CD14-positive monocyte (primary cell): ENCODE data around the gene C1RL. TPM values are rescaled to one million over a fixed set of nuclear protein-coding genes. Genes with fewer than 3 reads are reported as not detected.

Experiments used
- DNase-seq, 3 donors: peaks; one replicate each; pipeline ENCODE4 v3.0.0-alpha.2; 2011 to 2022
- H2AFZ ChIP-seq: 2 replicates; pipeline ENCODE4 v1.6.0; 2012; ENCODE audit warnings: mild to moderate bottlenecking, low read depth, low read length, inconsistent platforms; ENCODE audit not compliant: insufficient read depth, poor library complexity, severe bottlenecking
- H3K27ac ChIP-seq, 2 donors: 1 replicate in 1 of 2; 2 replicates in 1 of 2; pipeline ENCODE4 v1.5.1; 2012 to 2013; ENCODE audit warnings: low read length in 2 of 2, control low read depth in 1 of 2, inconsistent platforms in 1 of 2, low read depth in 1 of 2, mild to moderate bottlenecking in 1 of 2
- H3K27me3 ChIP-seq, 2 donors: one replicate each; pipeline versions ENCODE4 v1.6.0 to v1.6.1; 2011 to 2013; ENCODE audit warnings: low read length in 2 of 2; ENCODE audit not compliant: control insufficient read depth in 2 of 2, insufficient read depth in 2 of 2
- H3K36me3 ChIP-seq, 2 donors: replicated peaks in 1 of 2; 1 replicate in 1 of 2; 2 replicates in 1 of 2; pipeline versions ENCODE4 v1.5.1 to v1.6.1; 2012 to 2013; ENCODE audit warnings: low read length in 2 of 2, control low read depth in 1 of 2, inconsistent platforms in 1 of 2, mild to moderate bottlenecking in 1 of 2; ENCODE audit not compliant: insufficient read depth in 2 of 2, control insufficient read depth in 1 of 2
- H3K4me1 ChIP-seq, 2 donors: 1 replicate in 1 of 2; 2 replicates in 1 of 2; pipeline versions ENCODE4 v1.5.1 to v1.6.1; 2012 to 2013; ENCODE audit warnings: low read length in 2 of 2, control low read depth in 1 of 2, inconsistent platforms in 1 of 2, mild to moderate bottlenecking in 1 of 2, moderate library complexity in 1 of 2; ENCODE audit not compliant: insufficient read depth in 2 of 2, control insufficient read depth in 1 of 2
- H3K4me2 ChIP-seq: replicated peaks from 2 replicates; pipeline ENCODE3; 2012; ENCODE audit warnings: low read length, moderate library complexity, mild to moderate bottlenecking; ENCODE audit not compliant: poor library complexity, severe bottlenecking; ENCODE audit errors: extremely low read depth
- H3K4me3 ChIP-seq, 3 experiments: fragments of 200-600 bp in 1 of 3; sonication (generic) in 1 of 3; replicated peaks in 1 of 3; 1 replicate in 2 of 3; 2 replicates in 1 of 3; pipeline ENCODE4 v1.5.1; 2011 to 2013; ENCODE audit warnings: low read length in 3 of 3, mild to moderate bottlenecking in 3 of 3, control low read depth in 2 of 3, low read depth in 2 of 3, inconsistent platforms in 1 of 3, moderate library complexity in 1 of 3
- H3K79me2 ChIP-seq: 2 replicates; pipeline ENCODE4 v1.6.0; 2012; ENCODE audit warnings: mild to moderate bottlenecking, control low read depth, inconsistent platforms, low read length, moderate library complexity; ENCODE audit not compliant: insufficient read depth
- H3K9ac ChIP-seq: 2 replicates; pipeline ENCODE4 v1.6.0; 2017; ENCODE audit warnings: low read length, mild to moderate bottlenecking; ENCODE audit not compliant: insufficient read depth, poor library complexity, severe bottlenecking
- H3K9me3 ChIP-seq, 2 donors: replicated peaks in 1 of 2; 1 replicate in 1 of 2; 2 replicates in 1 of 2; pipeline versions ENCODE4 v1.5.1 to v1.6.1; 2012 to 2013; ENCODE audit warnings: low read length in 2 of 2, control low read depth in 1 of 2; ENCODE audit not compliant: control insufficient read depth in 1 of 2, insufficient read depth in 1 of 2
- H4K20me1 ChIP-seq: 2 replicates; pipeline ENCODE4 v1.6.0; 2012; ENCODE audit warnings: mild to moderate bottlenecking, low read length, control low read depth, moderate library complexity; ENCODE audit not compliant: insufficient read depth
- H3K27ac Mint-ChIP-seq, 7 donors: one replicate each; pipeline ENCODE4 v1.8.0; 2020; ENCODE audit warnings: mild to moderate bottlenecking in 7 of 7, mixed read lengths in 7 of 7, moderate library complexity in 6 of 7, inconsistent platforms in 2 of 7
- H3K27me3 Mint-ChIP-seq, 3 donors: one replicate each; pipeline ENCODE4 v1.8.0; 2021 to 2022; ENCODE audit warnings: low read depth in 3 of 3, mild to moderate bottlenecking in 3 of 3, mixed read lengths in 3 of 3, moderate library complexity in 3 of 3, inconsistent platforms in 1 of 3
- H3K36me3 Mint-ChIP-seq, 2 donors: one replicate each; pipeline ENCODE4 v1.8.0; 2020; ENCODE audit warnings: mixed read lengths in 2 of 2, inconsistent platforms in 1 of 2, mild to moderate bottlenecking in 1 of 2
- H3K4me1 Mint-ChIP-seq: one replicate; pipeline ENCODE4 v1.8.0; 2020; ENCODE audit warnings: mild to moderate bottlenecking, mixed read lengths
- H3K4me3 Mint-ChIP-seq, 2 donors: one replicate each; pipeline ENCODE4 v1.8.0; 2020; ENCODE audit warnings: mild to moderate bottlenecking in 2 of 2, mixed read lengths in 2 of 2, moderate library complexity in 1 of 2
- H3K9me3 Mint-ChIP-seq, 7 donors: one replicate each; pipeline ENCODE4 v1.8.0; 2020 to 2022; ENCODE audit warnings: mixed read lengths in 7 of 7, mild to moderate bottlenecking in 6 of 7, moderate library complexity in 6 of 7, inconsistent platforms in 2 of 7
- CTCF ChIP-seq: fragments of 200-600 bp; IDR thresholded peaks from one replicate; pipeline ENCODE4 v1.8.0; 2022; ENCODE audit warnings: antibody characterized with exemption, mild to moderate bottlenecking
- WGBS: methylation state at CpG from one replicate; pipeline ENCODE4 v1.1.5; 2013; ENCODE audit warnings: missing lambda C conversion rate; ENCODE audit not compliant: insufficient coverage; 5-methylcytosine and 5-hydroxymethylcytosine counted together
- intact Hi-C, 2 donors: fragments of 100-400 bp; cut with micrococcal nuclease; formaldehyde crosslinking; loops; one replicate each; pipeline versions ENCODE4 v1.15.0 to v1.15.1; 2023
- polyA plus RNA-seq, 3 donors: library from polyadenylated mRNA; depleted of rRNA in 1 of 3; unstranded in 2 of 3; stranded (reverse) in 1 of 3; fragments of 300-500 nt in 2 of 3; fragments of >200 nt in 1 of 3; fragmentation: Illumina TruSeq in 2 of 3; gene quantifications; 1 replicate in 2 of 3; 2 replicates in 1 of 3; pipeline ENCODE4 v1.2.3, GENCODE V29; 2012 to 2021

C1RL gene
- polyA plus RNA-seq, 3 donors = 4.8 to 27.9 (median 5.6) TPM

DNA sequence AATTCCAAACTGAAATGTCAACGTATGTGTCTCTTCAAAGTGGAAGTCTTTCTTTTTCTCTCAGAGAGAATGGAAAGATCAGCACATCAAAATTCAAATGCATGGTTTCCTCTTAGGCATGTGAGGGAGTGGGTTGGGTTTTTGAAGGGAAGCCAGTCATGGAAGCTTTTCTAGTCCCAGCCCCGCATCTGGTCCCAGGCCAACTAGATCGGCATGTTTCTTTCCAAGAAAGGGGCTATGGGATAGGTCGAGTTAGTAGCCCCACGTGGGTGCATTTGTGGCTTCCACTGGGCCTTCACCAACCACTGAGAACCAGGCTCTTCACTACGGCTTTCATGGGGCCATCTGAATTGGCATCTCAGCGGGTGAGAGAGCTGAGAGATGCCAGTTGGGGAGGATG lies 41.9 kb downstream of the C1RL start:
- no peaks in the 10 kb centered on the region for H3K27me3 ChIP-seq
- no peaks in the 10 kb centered on the region for H3K4me1 ChIP-seq
- no peaks in the 10 kb centered on the region for H4K20me1 ChIP-seq
- H3K27ac ChIP-seq = no peak overlapping the region
- intact Hi-C loops = no loop called here
- H3K4me3 ChIP-seq = no peak overlapping the region
- TF ChIP-seq CTCF = no peak
- Mint-ChIP-seq H3K27ac (no peak overlapping the region), H3K36me3 (no peaks in the 10 kb centered on the region), H3K4me3 (no peak overlapping the region), H3K27me3 (peaks cover 2 to 11% (median 4%) of the 10 kb centered on the region in 3 donors), H3K4me1 (peaks cover 2% of the 10 kb centered on the region), H3K9me3 (peaks cover 0 to 1% (median 0%) of the 10 kb centered on the region in 7 donors)
- no peaks in the 10 kb centered on the region for H3K36me3 ChIP-seq
- no peak overlapping the region for H3K4me2 ChIP-seq
- H2AFZ ChIP-seq = no peak overlapping the region
- WGBS = 93% methylated on average over 7 of the region's 7 CpGs
- no peak for DNase-seq
- no peaks in the 10 kb centered on the region for H3K9me3 ChIP-seq
- H3K79me2 ChIP-seq = no peaks in the 10 kb centered on the region
- H3K9ac ChIP-seq = no peak overlapping the region

DNA sequence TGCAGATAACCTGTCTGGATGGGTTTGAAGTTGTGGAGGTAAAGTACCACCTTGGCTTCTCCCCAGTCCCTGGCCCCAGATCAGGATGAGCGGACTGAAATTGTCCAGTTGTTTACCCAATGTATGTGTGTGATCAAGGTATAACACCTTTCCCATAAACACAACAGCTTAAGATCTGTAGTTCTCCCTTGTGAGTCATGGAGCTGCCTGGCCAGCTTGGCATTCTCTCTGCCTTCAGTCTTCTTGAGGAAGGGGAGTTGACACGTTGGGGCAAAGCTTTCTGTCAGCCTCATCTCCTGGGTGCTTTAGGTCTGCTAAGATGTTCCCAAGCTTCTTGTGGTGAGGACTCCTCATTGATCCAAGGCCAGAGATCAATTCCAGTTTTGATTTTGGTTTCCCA lies 42.4 kb downstream of the C1RL start:
- no peaks in the 10 kb centered on the region for H3K36me3 ChIP-seq
- no CpG with 5 or more reads among the region's 2 CpGs for WGBS
- TF ChIP-seq CTCF = no peak
- H3K9ac ChIP-seq = no peak overlapping the region
- DNase-seq = no peak
- H3K36me3 Mint-ChIP-seq = no peaks in the 10 kb centered on the region
- peaks cover 0 to 11% (median 2%) of the 10 kb centered on the region in 3 donors for H3K27me3 Mint-ChIP-seq
- no peaks in the 10 kb centered on the region for H4K20me1 ChIP-seq
- no peak overlapping the region for H3K4me2 ChIP-seq
- H3K4me3 ChIP-seq = no peak overlapping the region
- H3K4me3 Mint-ChIP-seq = no peak overlapping the region
- no peak overlapping the region for H2AFZ ChIP-seq
- intact Hi-C loops = no loop called here
- H3K9me3 ChIP-seq = no peaks in the 10 kb centered on the region
- H3K4me1 ChIP-seq = no peaks in the 10 kb centered on the region
- no peak overlapping the region for H3K27ac Mint-ChIP-seq
- peaks cover 2% of the 10 kb centered on the region for H3K4me1 Mint-ChIP-seq
- H3K27me3 ChIP-seq = no peaks in the 10 kb centered on the region
- no peak overlapping the region for H3K27ac ChIP-seq
- H3K79me2 ChIP-seq = no peaks in the 10 kb centered on the region
- peaks cover 0 to 1% (median 0%) of the 10 kb centered on the region in 7 donors for H3K9me3 Mint-ChIP-seq
